Psoas muscle (tissue), 8 donors: Measurements from ENCODE around the gene FARP2. TPM values are rescaled to one million over a fixed set of nuclear protein-coding genes. Genes with fewer than 3 reads are reported as not detected.
"Not testable (repeated sequence)": the region's sequence is repeated elsewhere in the genome, so short reads cannot be mapped to it uniquely, and the experiment has no call there.

ENCODE experiments used
- ATAC-seq, 4 donors: fragments of 200-7000 bp; cut with Tn5 transposase; one replicate each; pipeline ENCODE4 v1.9.1; 2020; ENCODE audit warnings: moderate library complexity in 3 of 4, mild to moderate bottlenecking in 2 of 4
- DNase-seq, 2 donors: peaks; one replicate each; pipeline ENCODE4 v3.0.0-alpha.2; 2020
- H3K27ac ChIP-seq: fragments of 200-600 bp; one replicate; pipeline ENCODE4 v1.8.0; 2022
- H3K27me3 ChIP-seq, 3 donors: fragments of 200-600 bp in 1 of 3; one replicate each; pipeline versions ENCODE4 v1.6.1 to v1.8.0; 2013 to 2022; ENCODE audit warnings: low read length in 2 of 3, mild to moderate bottlenecking in 2 of 3, moderate library complexity in 1 of 3; ENCODE audit not compliant: insufficient read depth in 3 of 3
- H3K36me3 ChIP-seq, 2 donors: fragments of 200-600 bp in 1 of 2; one replicate each; pipeline versions ENCODE4 v1.6.1 to v1.8.0; 2013 to 2022; ENCODE audit warnings: low read depth in 1 of 2, mild to moderate bottlenecking in 1 of 2, moderate library complexity in 1 of 2; ENCODE audit not compliant: insufficient read depth in 1 of 2
- H3K4me1 ChIP-seq: fragments of 200-600 bp; one replicate; pipeline ENCODE4 v1.8.0; 2022
- H3K4me3 ChIP-seq: fragments of 200-600 bp; one replicate; pipeline ENCODE4 v1.8.0; 2022; ENCODE audit warnings: mild to moderate bottlenecking
- H3K9me3 ChIP-seq: fragments of 200-600 bp; one replicate; pipeline ENCODE4 v1.8.0; 2022
- WGBS, 3 donors: extraction: QIAGEN DNeasy Blood & Tissue Kit; methylation state at CpG; one replicate each; pipeline versions ENCODE4 v1.1.6 to v1.1.7; 2013; 5-methylcytosine and 5-hydroxymethylcytosine counted together
- intact Hi-C, 2 donors: fragments of 100-400 bp; cut with DNase I; formaldehyde crosslinking; loops; one replicate each; pipeline versions ENCODE4 v1.11.0 to v1.14.2; 2022
- polyA plus RNA-seq, 3 donors: library from polyadenylated mRNA; stranded (reverse); fragments of 200-250 nt; gene quantifications; one replicate each; pipeline ENCODE4 v1.2.3, GENCODE V29; 2013
- total RNA-seq, 4 donors: library from RNA; stranded (reverse); fragmentation: NEBNext Ultra II Directional in 2 of 4; extraction: Animal tissue kit (Norgen Biotek cat#: 25700) in 2 of 4; gene quantifications; one replicate each; pipeline versions ENCODE4 v1.2.1 to v1.2.4, GENCODE V29; 2021 to 2023
- TF ChIP-seq, protein P1 (sequence below): fragments of 200-600 bp; IDR thresholded peaks from one replicate; pipeline ENCODE4 v1.8.0; 2022; ENCODE audit warnings: antibody characterized with exemption
- donor health status: healthy with polysubstance abuse.
- donor health status: DM: no; HTN: no; CAD: no; lungs with moderate emphysema.
- donor health status: Bipolar disorder and iron deficiency.
- donor health status: healthy.
- donor health status: DM: yes; HTN: yes; CAD: no.
- donor health status: DM: no; HTN: no; CAD: no.
- donor health status: DM: no; HTN: no; CAD: no.
- donor health status: DM: yes; HTN: yes; CAD: no.

FARP2 gene
- total and polyA plus RNA-seq, 7 donors, result 5.8 to 18.4 (median 17.4) TPM

DNA sequence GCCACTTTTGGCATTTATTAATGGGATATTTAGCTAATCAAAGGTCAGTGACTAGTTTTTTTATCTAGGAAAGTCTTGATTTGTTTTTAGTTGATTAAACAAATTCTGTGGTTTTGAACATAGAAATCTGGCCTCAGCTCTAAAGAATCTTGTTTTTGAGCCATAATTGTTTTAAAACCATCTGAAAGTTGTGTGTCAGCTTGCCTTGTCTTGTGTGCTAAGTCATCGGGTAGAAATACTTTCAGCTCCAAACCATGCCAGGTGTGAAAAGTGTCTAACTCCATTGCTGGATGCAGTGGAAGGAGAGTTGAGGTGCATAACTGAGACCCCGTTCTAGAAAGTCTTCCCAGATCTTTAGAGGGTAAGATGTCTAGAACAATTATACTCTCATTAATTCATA, 22.7 kb downstream of the FARP2 start:
- H3K36me3 ChIP-seq, result peaks cover 0 to 12% of the 10 kb centered on the region in 2 donors
- 58 to 69% (median 62%) methylated on average over 2 of the region's 2 CpGs for WGBS, 3 donors
- no peak for ATAC-seq
- peaks cover 5% of the 10 kb centered on the region for H3K4me1 ChIP-seq
- TF ChIP-seq, protein P1, sequence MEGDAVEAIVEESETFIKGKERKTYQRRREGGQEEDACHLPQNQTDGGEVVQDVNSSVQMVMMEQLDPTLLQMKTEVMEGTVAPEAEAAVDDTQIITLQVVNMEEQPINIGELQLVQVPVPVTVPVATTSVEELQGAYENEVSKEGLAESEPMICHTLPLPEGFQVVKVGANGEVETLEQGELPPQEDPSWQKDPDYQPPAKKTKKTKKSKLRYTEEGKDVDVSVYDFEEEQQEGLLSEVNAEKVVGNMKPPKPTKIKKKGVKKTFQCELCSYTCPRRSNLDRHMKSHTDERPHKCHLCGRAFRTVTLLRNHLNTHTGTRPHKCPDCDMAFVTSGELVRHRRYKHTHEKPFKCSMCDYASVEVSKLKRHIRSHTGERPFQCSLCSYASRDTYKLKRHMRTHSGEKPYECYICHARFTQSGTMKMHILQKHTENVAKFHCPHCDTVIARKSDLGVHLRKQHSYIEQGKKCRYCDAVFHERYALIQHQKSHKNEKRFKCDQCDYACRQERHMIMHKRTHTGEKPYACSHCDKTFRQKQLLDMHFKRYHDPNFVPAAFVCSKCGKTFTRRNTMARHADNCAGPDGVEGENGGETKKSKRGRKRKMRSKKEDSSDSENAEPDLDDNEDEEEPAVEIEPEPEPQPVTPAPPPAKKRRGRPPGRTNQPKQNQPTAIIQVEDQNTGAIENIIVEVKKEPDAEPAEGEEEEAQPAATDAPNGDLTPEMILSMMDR, result no peak
- no peaks in the 10 kb centered on the region for H3K9me3 ChIP-seq
- no peaks in the 10 kb centered on the region for H3K27me3 ChIP-seq
- DNase-seq, result no peak
- H3K27ac ChIP-seq, result no peak overlapping the region
- H3K4me3 ChIP-seq, result no peak overlapping the region
- intact Hi-C loops, result no loop called here

DNA sequence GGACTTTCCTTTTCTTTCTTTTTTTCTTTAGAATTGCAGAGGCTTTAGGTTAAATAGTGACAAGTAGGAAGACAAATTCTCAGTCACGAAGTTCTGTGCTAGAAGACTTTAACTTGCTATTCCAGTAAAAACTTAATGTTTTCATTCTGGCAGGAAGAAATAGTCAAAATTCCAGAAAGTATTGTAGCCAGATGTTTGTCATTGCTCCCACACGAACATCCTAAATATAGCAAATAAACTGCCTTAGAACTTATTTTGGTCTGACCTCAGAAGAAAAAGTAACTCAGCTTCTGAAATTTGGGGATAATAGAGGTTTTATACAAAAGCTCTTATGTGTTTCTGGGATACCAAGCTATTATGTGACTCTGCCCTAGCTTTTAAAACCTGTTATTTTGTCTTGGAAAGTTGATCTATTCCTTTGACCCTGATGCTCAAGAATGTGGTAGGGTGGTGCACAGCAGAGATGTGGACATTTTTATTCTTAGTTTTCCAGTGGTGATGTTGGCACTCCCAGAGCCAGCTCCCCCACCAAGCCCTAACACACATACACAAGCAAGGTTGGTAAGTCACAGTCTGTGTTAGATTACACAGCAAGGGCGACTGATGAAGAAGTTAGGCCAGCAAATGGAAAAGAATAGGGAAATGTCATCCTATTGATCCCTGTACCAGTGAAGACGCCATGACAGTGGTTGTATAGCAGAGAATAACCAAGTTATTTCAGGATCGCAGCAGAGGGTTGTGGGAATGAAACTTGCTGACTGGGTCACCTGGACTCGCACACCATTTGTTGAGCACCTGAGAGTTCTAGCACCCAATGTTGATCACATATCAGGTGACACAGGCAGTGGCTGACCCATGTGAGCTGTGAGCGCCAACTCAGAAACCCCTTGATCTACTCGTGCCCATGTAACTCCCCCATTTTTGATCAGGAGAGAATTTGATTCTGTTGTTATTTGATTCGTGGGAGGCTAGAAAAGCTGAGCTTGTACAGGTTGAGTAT, 23.7 kb downstream of the FARP2 start:
- intact Hi-C loops, result no loop called here
- Histone ChIP-seq H3K27ac (no peak overlapping the region), H3K4me3 (no peak overlapping the region), H3K4me1 (peaks cover 5% of the 10 kb centered on the region), H3K9me3 (no peaks in the 10 kb centered on the region), H3K36me3 (peaks cover 0 to 4% of the 10 kb centered on the region in 2 donors), H3K27me3 (no peaks in the 10 kb centered on the region)
- ATAC-seq (no peak), DNase-seq (no peak)
- TF ChIP-seq, protein P1, result no peak
- 78 to 83% (median 83%) methylated on average over 9 of the region's 9 CpGs for WGBS, 3 donors

DNA sequence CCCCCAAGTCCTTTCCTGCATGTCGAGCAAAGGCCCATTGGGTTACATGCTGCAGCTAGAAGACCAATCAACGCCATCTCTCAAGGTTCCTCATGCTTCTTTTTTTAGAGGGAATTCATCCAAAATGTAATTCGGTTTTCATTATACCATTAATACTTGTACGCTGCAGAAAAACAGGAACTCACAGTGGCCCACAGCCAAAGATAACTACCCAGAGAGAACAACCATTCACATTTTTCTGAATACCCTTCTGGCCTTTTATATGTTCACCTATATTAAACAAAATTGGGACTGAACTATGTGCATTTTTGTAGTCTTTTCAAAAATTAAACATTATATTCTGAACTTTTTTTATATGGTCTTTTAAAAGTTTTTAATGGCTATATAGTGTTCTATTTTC, 25.8 kb downstream of the FARP2 start:
- Histone ChIP-seq H3K36me3 (no peaks in the 10 kb centered on the region), H3K4me1 (peaks cover 5% of the 10 kb centered on the region), H3K9me3 (no peaks in the 10 kb centered on the region), H3K27ac (no peak overlapping the region), H3K4me3 (no peak overlapping the region), H3K27me3 (no peaks in the 10 kb centered on the region)
- DNase-seq (no peak), ATAC-seq (no peak)
- 56 to 61% (median 58%) methylated on average over 4 of the region's 4 CpGs for WGBS, 3 donors
- TF ChIP-seq, protein P1, result no peak
- intact Hi-C loops, result no loop called here

DNA sequence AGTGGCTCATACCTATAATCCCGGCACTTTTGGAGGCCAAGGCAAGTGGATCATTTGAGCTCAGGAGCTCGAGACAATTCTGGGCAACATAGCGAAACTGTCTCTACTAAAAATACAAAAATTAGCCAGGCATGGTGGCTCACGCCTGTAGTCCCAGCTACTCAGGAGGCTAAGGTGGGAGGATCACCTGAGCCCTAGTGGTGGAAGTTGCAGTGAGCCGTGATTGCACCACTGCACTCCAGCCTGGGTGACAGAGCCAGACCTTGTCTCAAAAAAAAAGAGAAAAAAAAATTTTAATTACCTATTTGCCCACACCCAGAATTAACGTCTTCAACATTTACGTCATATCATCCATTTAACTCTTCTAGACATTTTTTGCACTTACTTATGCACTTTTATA, 29.4 kb downstream of the FARP2 start:
- H3K27ac ChIP-seq, H3K9me3 ChIP-seq, H3K4me3 ChIP-seq, H3K27me3 ChIP-seq, H3K36me3 ChIP-seq, H3K4me1 ChIP-seq, DNase-seq, intact Hi-C loops, ATAC-seq: not testable (repeated sequence)
- WGBS, 3 donors, result 95 to 99% (median 97%) methylated on average over 7 of the region's 7 CpGs

DNA sequence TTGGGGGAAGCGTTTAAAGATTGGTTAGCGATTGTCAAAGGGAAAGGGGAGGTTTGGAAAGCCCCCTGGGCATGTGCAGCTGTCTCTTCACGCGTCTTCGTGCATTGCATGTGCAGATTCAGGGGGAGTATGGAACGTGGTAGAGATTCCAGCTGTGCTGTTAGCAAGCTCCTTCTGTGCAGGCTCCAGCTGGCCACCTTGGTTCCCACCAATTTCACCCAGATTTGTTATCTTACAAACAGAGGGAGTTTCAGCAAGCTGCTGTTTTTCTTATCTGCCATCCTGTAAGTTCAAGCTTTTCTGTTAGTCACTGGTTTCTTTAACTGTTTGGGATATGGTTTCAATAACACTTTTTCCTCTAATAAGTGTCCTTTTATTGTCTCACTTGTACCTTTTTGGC, 30.4 kb downstream of the FARP2 start:
- Histone ChIP-seq H3K4me3 (no peak overlapping the region), H3K36me3 (no peaks in the 10 kb centered on the region), H3K9me3 (no peaks in the 10 kb centered on the region), H3K27ac (no peak overlapping the region), H3K4me1 (no peaks in the 10 kb centered on the region), H3K27me3 (no peaks in the 10 kb centered on the region)
- ATAC-seq, result no peak
- WGBS, 3 donors, result 64 to 67% (median 65%) methylated on average over 6 of the region's 6 CpGs
- intact Hi-C loops, result no loop called here
- TF ChIP-seq, protein P1, result no peak
- no peak for DNase-seq
